HEK293 (cell line): ENCODE results near the gene RFK.

Source experiments
- CTCF ChIA-PET: fragments of 350-600 bp; formaldehyde crosslinking; extraction: SDS; loops from one replicate; lab custom pipeline; 2021; ENCODE audit warnings: antibody characterized with exemption; lab: Yijun Ruan, JAX
- POLR2A ChIA-PET: fragments of 300-600 bp; formaldehyde crosslinking; extraction: SDS; loops from one replicate; lab custom pipeline; 2020; ENCODE audit warnings: antibody characterized with exemption, inconsistent platforms; lab: Yijun Ruan, JAX
- H3K27ac ChIP-seq: fragments of 200-500 bp; sonication (Bioruptor generic); 2 replicates; pipeline ENCODE4 v1.5.1; 2014; ENCODE audit warnings: low read depth, low read length, control low read depth, inconsistent platforms; ENCODE audit errors: extremely low read depth
- H3K36me3 ChIP-seq, 2 experiments: fragments of 200-500 bp in 1 of 2; sonication (Bioruptor generic) in 1 of 2; 1 replicate in 1 of 2; 2 replicates in 1 of 2; pipeline ENCODE4 v1.5.1; 2014 to 2017; ENCODE audit warnings: inconsistent platforms in 2 of 2, low read length in 2 of 2; ENCODE audit not compliant: control insufficient read depth in 2 of 2, insufficient read depth in 1 of 2
- H3K4me1 ChIP-seq: fragments of 200-500 bp; sonication (Bioruptor generic); 2 replicates; pipeline ENCODE4 v1.5.1; 2014; ENCODE audit warnings: mild to moderate bottlenecking, low read length, inconsistent platforms; ENCODE audit not compliant: control insufficient read depth, insufficient read depth
- H3K4me3 ChIP-seq: 2 replicates; pipeline ENCODE4 v1.5.1; 2011; ENCODE audit warnings: low read depth, mild to moderate bottlenecking, control low read depth, low read length, moderate library complexity
- H3K9me3 ChIP-seq: fragments of 200-500 bp; sonication (Bioruptor generic); 2 replicates; pipeline ENCODE4 v1.5.1; 2014; ENCODE audit warnings: low read depth, low read length, inconsistent platforms; ENCODE audit not compliant: control insufficient read depth, insufficient read depth
- IKZF3 ChIP-seq: fragments of 450-650 bp; IDR thresholded peaks from 2 replicates; pipeline ENCODE4 v1.5.0; 2018; ENCODE audit warnings: missing biosample characterization, mild to moderate bottlenecking, missing genetic modification characterization, moderate library complexity
- KLF16 ChIP-seq: fragments of 450-650 bp; formaldehyde crosslinking; IDR thresholded peaks from 2 replicates; pipeline ENCODE4 v1.5.1; 2017; ENCODE audit warnings: missing biosample characterization, missing genetic modification characterization
- MZF1 ChIP-seq: fragments of 450-650 bp; formaldehyde crosslinking; IDR thresholded peaks from 2 replicates; pipeline ENCODE4 v1.5.1; 2017; ENCODE audit warnings: missing biosample characterization, missing genetic modification characterization, borderline replicate concordance
- OSR2 ChIP-seq: fragments of 450-650 bp; formaldehyde crosslinking; IDR thresholded peaks from 2 replicates; pipeline ENCODE4 v1.5.1; 2016; ENCODE audit warnings: missing biosample characterization, missing genetic modification characterization
- SETDB1 ChIP-seq: IDR thresholded peaks from one replicate; pipeline ENCODE4 v1.6.1; 2017; ENCODE audit warnings: mild to moderate bottlenecking, low read length, moderate library complexity, mixed read lengths; ENCODE audit not compliant: insufficient read length
- SP3 ChIP-seq: fragments of 450-650 bp; formaldehyde crosslinking; IDR thresholded peaks from 2 replicates; pipeline ENCODE4 v1.5.1; 2016; ENCODE audit warnings: missing biosample characterization, missing genetic modification characterization
- ZBTB17 ChIP-seq: fragments of 450-650 bp; formaldehyde crosslinking; IDR thresholded peaks from 2 replicates; pipeline ENCODE4 v1.5.1; 2016; ENCODE audit warnings: missing biosample characterization, missing genetic modification characterization
- ZBTB8A ChIP-seq: fragments of 450-650 bp; formaldehyde crosslinking; IDR thresholded peaks from 2 replicates; pipeline ENCODE4 v1.5.1; 2016; ENCODE audit warnings: missing biosample characterization, missing genetic modification characterization
- ZNF10 ChIP-seq: fragments of 450-650 bp; formaldehyde crosslinking; IDR thresholded peaks from 2 replicates; pipeline ENCODE4 v1.5.1; 2017; ENCODE audit warnings: missing biosample characterization, missing genetic modification characterization
- ZNF24 ChIP-seq: fragments of 450-650 bp; formaldehyde crosslinking; IDR thresholded peaks from 2 replicates; pipeline ENCODE4 v1.5.1; 2016; ENCODE audit warnings: missing biosample characterization, missing genetic modification characterization
- ZNF292 ChIP-seq: fragments of 450-650 bp; formaldehyde crosslinking; IDR thresholded peaks from 2 replicates; pipeline ENCODE4 v1.5.1; 2016; ENCODE audit warnings: low read depth, missing biosample characterization, missing genetic modification characterization, borderline replicate concordance
- ZNF350 ChIP-seq: fragments of 450-650 bp; formaldehyde crosslinking; IDR thresholded peaks from 2 replicates; pipeline ENCODE4 v1.5.0; 2017; ENCODE audit warnings: missing biosample characterization, mild to moderate bottlenecking, missing genetic modification characterization
- ZNF354C ChIP-seq: fragments of 450-650 bp; formaldehyde crosslinking; IDR thresholded peaks from 2 replicates; pipeline ENCODE4 v1.5.1; 2016; ENCODE audit warnings: missing biosample characterization, missing genetic modification characterization, low read depth, borderline replicate concordance
- ZNF548 ChIP-seq: fragments of 450-650 bp; formaldehyde crosslinking; IDR thresholded peaks from 2 replicates; pipeline ENCODE4 v1.5.1; 2016; ENCODE audit warnings: missing biosample characterization, missing genetic modification characterization
- ZNF610 ChIP-seq: fragments of 450-650 bp; formaldehyde crosslinking; IDR thresholded peaks from 2 replicates; pipeline ENCODE4 v1.5.1; 2016; ENCODE audit warnings: missing biosample characterization, missing genetic modification characterization, borderline replicate concordance
- ZNF629 ChIP-seq: fragments of 450-650 bp; formaldehyde crosslinking; IDR thresholded peaks from 2 replicates; pipeline ENCODE4 v1.5.1; 2017; ENCODE audit warnings: missing biosample characterization, missing genetic modification characterization
- ZNF660 ChIP-seq: fragments of 450-650 bp; IDR thresholded peaks from 2 replicates; pipeline ENCODE4 v1.5.1; 2018; ENCODE audit warnings: missing biosample characterization, mild to moderate bottlenecking, missing genetic modification characterization
- ZNF776 ChIP-seq: fragments of 450-650 bp; formaldehyde crosslinking; IDR thresholded peaks from 2 replicates; pipeline ENCODE4 v1.5.0; 2017; ENCODE audit warnings: missing biosample characterization, missing genetic modification characterization, borderline replicate concordance
- ZNF830 ChIP-seq: fragments of 450-650 bp; IDR thresholded peaks from 2 replicates; pipeline ENCODE4 v1.5.0; 2018; ENCODE audit warnings: missing biosample characterization, missing genetic modification characterization, low read depth, mild to moderate bottlenecking, moderate library complexity
- ZSCAN16 ChIP-seq: fragments of 450-650 bp; formaldehyde crosslinking; IDR thresholded peaks from 2 replicates; pipeline ENCODE4 v1.5.1; 2016; ENCODE audit warnings: missing biosample characterization, missing genetic modification characterization
- ZXDB ChIP-seq: fragments of 450-650 bp; formaldehyde crosslinking; IDR thresholded peaks from 2 replicates; pipeline ENCODE4 v1.5.1; 2016; ENCODE audit warnings: missing biosample characterization, missing genetic modification characterization
- TF ChIP-seq, protein P1 (sequence below): fragments of 450-650 bp; formaldehyde crosslinking; IDR thresholded peaks from 2 replicates; pipeline ENCODE4 v1.5.1; 2016; ENCODE audit warnings: missing biosample characterization, missing genetic modification characterization
- TF ChIP-seq, protein P2 (sequence below): fragments of 450-650 bp; formaldehyde crosslinking; IDR thresholded peaks from 2 replicates; pipeline ENCODE4 v1.5.1; 2016; ENCODE audit warnings: missing biosample characterization, missing genetic modification characterization
- TF ChIP-seq, protein P3 (sequence below): fragments of 450-650 bp; formaldehyde crosslinking; IDR thresholded peaks from 2 replicates; pipeline ENCODE4 v1.5.1; 2016; ENCODE audit warnings: missing biosample characterization, missing genetic modification characterization

The RFK gene

DNA sequence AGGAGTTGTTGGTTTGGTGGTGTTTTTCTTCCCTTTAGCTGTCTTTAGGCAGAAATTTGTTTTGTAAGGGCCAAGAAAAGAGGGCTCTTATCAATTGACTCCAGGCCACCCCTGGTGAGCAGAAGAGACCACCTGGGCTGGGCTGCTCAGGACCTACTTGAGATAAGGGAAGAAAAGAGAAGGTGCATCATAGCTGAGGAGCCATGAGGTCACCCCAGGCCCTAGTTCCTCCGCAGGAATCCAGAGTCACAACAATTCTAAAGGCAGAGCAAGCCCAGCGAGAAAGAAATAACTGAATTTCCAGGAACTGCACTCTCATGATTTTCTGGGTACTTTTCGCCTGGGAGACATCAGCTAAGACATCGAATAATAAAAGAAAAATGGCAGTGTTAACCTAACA lies 34.9 kb downstream of the RFK start:
- no peaks in the 10 kb centered on the region for H3K4me1 ChIP-seq
- no peaks in the 10 kb centered on the region for H3K36me3 ChIP-seq
- ChIA-PET CTCF (interaction anchor here (1.9 kb wide), 1 partner anchor 35 kb away, joined by 8 read pairs; the partner anchor contains the start of gene RFK), POLR2A (interaction anchor here (3.8 kb wide), 1 partner anchor 35 kb away, joined by 15 read pairs; the partner anchor contains the start of gene RFK)
- TF ChIP-seq ZNF776 (tag by site-specific recombination) (no peak), ZNF830 (no peak), MZF1 (tag by site-specific recombination) (no peak), ZBTB8A (no peak)
- H3K9me3 ChIP-seq, result no peaks in the 10 kb centered on the region
- H3K27ac ChIP-seq, result no peak overlapping the region
- no peak overlapping the region for H3K4me3 ChIP-seq

DNA sequence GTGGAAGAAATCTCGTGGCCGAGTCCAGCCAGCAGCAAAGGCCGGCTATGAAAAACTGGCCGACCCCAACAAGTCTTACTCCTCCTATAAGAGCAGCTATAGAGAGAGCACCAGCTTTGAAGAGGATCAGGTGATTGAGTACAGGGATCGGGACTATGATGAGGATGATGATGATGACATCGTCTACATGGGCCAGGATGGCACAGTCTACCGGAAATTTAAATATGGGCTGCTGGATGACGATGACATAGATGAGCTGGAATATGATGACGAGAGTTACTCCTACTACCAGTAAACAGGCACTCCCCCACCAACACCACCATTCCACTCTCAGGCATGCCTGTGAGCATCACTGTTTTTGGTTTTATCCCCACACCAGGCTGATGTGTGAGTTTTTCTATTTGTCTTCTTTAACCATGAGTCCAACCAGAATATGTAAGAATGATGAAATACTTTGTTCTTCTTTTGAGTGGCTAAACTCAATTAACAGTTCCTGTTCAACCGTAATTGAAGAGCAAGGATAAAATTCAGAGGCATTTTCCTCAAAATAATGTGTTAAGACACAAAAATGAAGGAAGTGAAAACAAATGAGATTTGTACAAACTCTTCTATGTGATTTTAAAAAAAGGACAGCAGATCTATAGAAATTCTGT lies 35.5 kb downstream of the RFK start:
- Histone ChIP-seq H3K9me3 (no peaks in the 10 kb centered on the region), H3K36me3 (no peaks in the 10 kb centered on the region), H3K27ac (no peak overlapping the region), H3K4me3 (no peak overlapping the region), H3K4me1 (no peaks in the 10 kb centered on the region)
- ChIA-PET CTCF (no interaction called here), POLR2A (interaction anchor here (3.8 kb wide), 1 partner anchor 35 kb away, joined by 15 read pairs; the partner anchor contains the start of gene RFK)
- no peak for TF ChIP-seq SP3 (tag by site-specific recombination)
- TF ChIP-seq SETDB1, result no peak

DNA sequence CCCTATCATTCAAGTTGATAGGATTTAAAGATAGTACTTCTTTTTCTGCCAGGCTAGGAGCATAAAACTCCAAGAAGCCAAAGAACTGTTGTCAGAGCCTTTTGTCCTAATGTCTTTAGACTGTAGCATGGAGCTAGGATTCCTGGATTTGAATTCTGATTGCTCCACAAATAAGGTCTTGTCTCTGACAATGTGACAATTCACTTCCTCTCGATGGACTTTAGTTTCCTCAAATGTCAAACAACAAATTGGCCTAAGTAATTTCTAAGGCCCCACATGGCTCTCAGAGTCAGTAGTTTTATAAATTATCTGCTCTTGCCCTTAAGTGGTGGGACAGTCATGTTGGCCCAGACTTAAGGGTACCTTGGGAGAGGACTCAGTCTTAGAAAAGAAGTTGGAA lies 36.7 kb downstream of the RFK start:
- H3K36me3 ChIP-seq, result no peaks in the 10 kb centered on the region
- no peaks in the 10 kb centered on the region for H3K9me3 ChIP-seq
- no peak overlapping the region for H3K27ac ChIP-seq
- ChIA-PET POLR2A (no interaction called here), CTCF (interaction anchor here (0.6 to 0.7 kb wide), 4 partner anchors 66 to 476 kb away, joined by 3 to 6 read pairs (median 4); no protein-coding TSS in a partner anchor)
- no peak overlapping the region for H3K4me3 ChIP-seq
- no peaks in the 10 kb centered on the region for H3K4me1 ChIP-seq
- TF ChIP-seq ZNF629 (tag by site-specific recombination) (no peak), IKZF3 (tag by site-specific recombination) (no peak), ZNF10 (no peak), ZNF354C (no peak), ZXDB (tag by site-specific recombination) (no peak), ZNF548 (no peak), KLF16 (tag by site-specific recombination) (no peak), ZSCAN16 (tag by site-specific recombination) (no peak)
- TF ChIP-seq, protein P1, sequence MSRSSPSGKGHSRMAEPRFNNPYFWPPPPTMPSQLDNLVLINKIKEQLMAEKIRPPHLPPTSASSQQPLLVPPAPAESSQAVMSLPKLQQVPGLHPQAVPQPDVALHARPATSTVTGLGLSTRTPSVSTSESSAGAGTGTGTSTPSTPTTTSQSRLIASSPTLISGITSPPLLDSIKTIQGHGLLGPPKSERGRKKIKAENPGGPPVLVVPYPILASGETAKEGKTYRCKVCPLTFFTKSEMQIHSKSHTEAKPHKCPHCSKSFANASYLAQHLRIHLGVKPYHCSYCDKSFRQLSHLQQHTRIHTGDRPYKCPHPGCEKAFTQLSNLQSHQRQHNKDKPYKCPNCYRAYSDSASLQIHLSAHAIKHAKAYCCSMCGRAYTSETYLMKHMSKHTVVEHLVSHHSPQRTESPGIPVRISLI, result no peak
- TF ChIP-seq, protein P2, sequence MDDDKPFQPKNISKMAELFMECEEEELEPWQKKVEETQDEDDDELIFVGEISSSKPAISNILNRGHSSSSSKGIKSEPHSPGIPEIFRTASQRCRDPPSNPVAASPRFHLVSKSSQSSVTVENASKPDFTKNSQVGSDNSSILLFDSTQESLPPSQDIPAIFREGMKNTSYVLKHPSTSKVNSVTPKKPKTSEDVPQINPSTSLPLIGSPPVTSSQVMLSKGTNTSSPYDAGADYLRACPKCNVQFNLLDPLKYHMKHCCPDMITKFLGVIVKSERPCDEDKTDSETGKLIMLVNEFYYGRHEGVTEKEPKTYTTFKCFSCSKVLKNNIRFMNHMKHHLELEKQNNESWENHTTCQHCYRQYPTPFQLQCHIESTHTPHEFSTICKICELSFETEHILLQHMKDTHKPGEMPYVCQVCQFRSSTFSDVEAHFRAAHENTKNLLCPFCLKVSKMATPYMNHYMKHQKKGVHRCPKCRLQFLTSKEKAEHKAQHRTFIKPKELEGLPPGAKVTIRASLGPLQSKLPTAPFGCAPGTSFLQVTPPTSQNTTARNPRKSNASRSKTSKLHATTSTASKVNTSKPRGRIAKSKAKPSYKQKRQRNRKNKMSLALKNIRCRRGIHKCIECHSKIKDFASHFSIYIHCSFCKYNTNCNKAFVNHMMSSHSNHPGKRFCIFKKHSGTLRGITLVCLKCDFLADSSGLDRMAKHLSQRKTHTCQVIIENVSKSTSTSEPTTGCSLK, result no peak

DNA sequence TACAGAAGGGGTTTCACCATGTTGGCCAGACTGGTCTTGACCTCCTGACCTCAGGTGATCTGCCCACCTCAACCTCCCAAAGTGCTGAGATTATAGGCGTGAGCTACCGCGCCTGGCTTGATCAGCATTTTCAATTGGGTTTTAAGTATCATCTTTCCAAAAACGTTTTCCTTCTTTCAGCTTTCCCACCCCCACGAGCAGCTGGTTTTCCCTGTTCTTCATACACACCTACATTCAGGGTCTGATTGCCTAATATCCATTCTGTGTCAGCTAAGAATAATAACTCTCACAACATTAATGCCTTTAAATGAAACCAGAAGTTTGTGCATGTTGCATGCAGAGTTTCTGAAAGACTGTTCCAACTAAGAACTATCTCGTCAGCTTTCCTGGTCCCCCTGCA lies 38.3 kb downstream of the RFK start:
- Histone ChIP-seq H3K27ac (no peak overlapping the region), H3K4me1 (no peaks in the 10 kb centered on the region), H3K4me3 (no peak overlapping the region), H3K9me3 (no peaks in the 10 kb centered on the region), H3K36me3 (no peaks in the 10 kb centered on the region)
- ChIA-PET POLR2A (interaction anchor here (1.4 kb wide), 1 partner anchor 39 kb away, joined by 4 read pairs; no protein-coding TSS in a partner anchor), CTCF (interaction anchor here (0.8 kb wide), 1 partner anchor 38 kb away, joined by 3 read pairs; no protein-coding TSS in a partner anchor)
- TF ChIP-seq ZNF610, result no peak
- no peak for TF ChIP-seq ZNF292
- TF ChIP-seq ZBTB17 (tag by site-specific recombination), result no peak
- TF ChIP-seq ZBTB8A, result no peak
- TF ChIP-seq ZNF350 (tag by site-specific recombination), result no peak
- no peak for TF ChIP-seq ZNF660 (tag by site-specific recombination)
- TF ChIP-seq, protein P3, sequence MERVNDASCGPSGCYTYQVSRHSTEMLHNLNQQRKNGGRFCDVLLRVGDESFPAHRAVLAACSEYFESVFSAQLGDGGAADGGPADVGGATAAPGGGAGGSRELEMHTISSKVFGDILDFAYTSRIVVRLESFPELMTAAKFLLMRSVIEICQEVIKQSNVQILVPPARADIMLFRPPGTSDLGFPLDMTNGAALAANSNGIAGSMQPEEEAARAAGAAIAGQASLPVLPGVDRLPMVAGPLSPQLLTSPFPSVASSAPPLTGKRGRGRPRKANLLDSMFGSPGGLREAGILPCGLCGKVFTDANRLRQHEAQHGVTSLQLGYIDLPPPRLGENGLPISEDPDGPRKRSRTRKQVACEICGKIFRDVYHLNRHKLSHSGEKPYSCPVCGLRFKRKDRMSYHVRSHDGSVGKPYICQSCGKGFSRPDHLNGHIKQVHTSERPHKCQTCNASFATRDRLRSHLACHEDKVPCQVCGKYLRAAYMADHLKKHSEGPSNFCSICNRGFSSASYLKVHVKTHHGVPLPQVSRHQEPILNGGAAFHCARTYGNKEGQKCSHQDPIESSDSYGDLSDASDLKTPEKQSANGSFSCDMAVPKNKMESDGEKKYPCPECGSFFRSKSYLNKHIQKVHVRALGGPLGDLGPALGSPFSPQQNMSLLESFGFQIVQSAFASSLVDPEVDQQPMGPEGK (tag by site-specific recombination), result no peak
- TF ChIP-seq OSR2 (tag by site-specific recombination), result no peak
- no peak for TF ChIP-seq ZNF24
